Caco-2 (cell line): ENCODE data around the gene DPH2. TPM values are rescaled to one million over a fixed set of nuclear protein-coding genes. Genes with fewer than 3 reads are reported as not detected.

ENCODE experiments used
- BruUV-seq: library from RNA; stranded (reverse); fragments of 400-500 nt; replicated peaks from 2 replicates; lab custom pipeline; 2021; lab: Mats Ljungman, UMichigan
- CTCF ChIA-PET: fragments of 300-600 bp; sonication (Branson Sonifier 250); formaldehyde crosslinking; loops from one replicate; lab custom pipeline; 2022; ENCODE audit warnings: antibody characterized with exemption; lab: Charles Lee
- POLR2A ChIA-PET: fragments of 300-600 bp; sonication (Branson Sonifier 250); formaldehyde crosslinking; loops from one replicate; lab custom pipeline; 2022; ENCODE audit warnings: antibody characterized with exemption; lab: Charles Lee
- DNase-seq, 2 experiments: peaks; one replicate each; pipeline versions ENCODE4 v3.0.0 to v3.0.0-alpha.2; 2020 to 2022
- H3K27me3 ChIP-seq: replicated peaks from 2 replicates; pipeline ENCODE4 v1.6.0; 2011; ENCODE audit warnings: low read length; ENCODE audit not compliant: control insufficient read depth, insufficient read depth
- H3K36me3 ChIP-seq: 2 replicates; pipeline ENCODE4 v1.5.1; 2011; ENCODE audit warnings: low read length; ENCODE audit not compliant: control insufficient read depth, insufficient read depth
- H3K4me1 ChIP-seq: fragments of 250-450 bp; sonication (Bioruptor Pico); 2 replicates; pipeline ENCODE4 v1.5.1; 2020; ENCODE audit warnings: mild to moderate bottlenecking
- H3K4me3 ChIP-seq: 2 replicates; pipeline ENCODE4 v1.5.1; 2011; ENCODE audit warnings: low read depth, mild to moderate bottlenecking, control low read depth, low read length
- H3K9me3 ChIP-seq: fragments of 250-450 bp; sonication (Bioruptor Pico); 2 replicates; pipeline ENCODE4 v1.5.1; 2020; ENCODE audit warnings: mild to moderate bottlenecking, moderate library complexity
- H3K27ac Mint-ChIP-seq: one replicate; pipeline ENCODE4 v1.8.0; 2022; ENCODE audit warnings: mixed read lengths; ENCODE audit not compliant: unreplicated experiment
- H3K27me3 Mint-ChIP-seq: one replicate; pipeline ENCODE4 v1.8.0; 2022; ENCODE audit warnings: mixed read lengths; ENCODE audit not compliant: insufficient read depth, unreplicated experiment
- H3K36me3 Mint-ChIP-seq: one replicate; pipeline ENCODE4 v1.8.0; 2022; ENCODE audit warnings: mild to moderate bottlenecking, mixed read lengths; ENCODE audit not compliant: insufficient read depth, unreplicated experiment
- H3K4me1 Mint-ChIP-seq: one replicate; pipeline ENCODE4 v1.8.0; 2022; ENCODE audit warnings: low read depth, mixed read lengths; ENCODE audit not compliant: unreplicated experiment
- H3K4me3 Mint-ChIP-seq: one replicate; pipeline ENCODE4 v1.8.0; 2022; ENCODE audit warnings: mild to moderate bottlenecking, moderate library complexity, mixed read lengths; ENCODE audit not compliant: unreplicated experiment
- H3K9me3 Mint-ChIP-seq: one replicate; pipeline ENCODE4 v1.8.0; 2022; ENCODE audit warnings: mixed read lengths; ENCODE audit not compliant: unreplicated experiment
- CTCF ChIP-seq, 2 experiments: fragments of 200-600 bp in 1 of 2; IDR thresholded peaks; 1 replicate in 1 of 2; 2 replicates in 1 of 2; pipeline versions ENCODE4 v1.5.1 to v1.8.0; 2011 to 2022; ENCODE audit warnings: antibody characterized with exemption in 1 of 2, control low read depth in 1 of 2, inconsistent platforms in 1 of 2, low read depth in 1 of 2, low read length in 1 of 2, mild to moderate bottlenecking in 1 of 2, moderate library complexity in 1 of 2; ENCODE audit not compliant: insufficient read depth in 1 of 2, severe bottlenecking in 1 of 2, unreplicated experiment in 1 of 2
- intact Hi-C: fragments of 100-400 bp; cut with micrococcal nuclease; formaldehyde crosslinking; loops from one replicate; pipeline ENCODE4 v1.10.0; 2022; ENCODE audit not compliant: unreplicated experiment
- total RNA-seq: library from RNA; stranded (reverse); gene quantifications from 2 replicates; pipeline ENCODE4 v1.2.3, GENCODE V29; 2022

DPH2 gene
- total RNA-seq, 1 experiment from 2014 or later: 29.0 TPM

GRCh38 chr1:43938892-43939587 lies 30.8 kb upstream of the DPH2 start:
- Mint-ChIP-seq H3K4me3 (no peak overlapping the region), H3K4me1 (no peaks in the 10 kb centered on the region), H3K9me3 (no peaks in the 10 kb centered on the region), H3K36me3 (no peaks in the 10 kb centered on the region), H3K27me3 (no peaks in the 10 kb centered on the region), H3K27ac (no peak overlapping the region)
- no TSS peak for BruUV-seq
- no peaks in the 10 kb centered on the region for H3K9me3 ChIP-seq
- intact Hi-C loops: no loop called here
- no peak for TF ChIP-seq CTCF (IDR thresholded peaks at IDR 0.05; ENCODE audit: insufficient read depth in 1 of 2, low read depth in 1 of 2, low read length in 1 of 2, severe bottlenecking in 1 of 2, unreplicated experiment in 1 of 2)
- ChIA-PET POLR2A (no interaction called here), CTCF (interaction anchor here (1.4 kb wide), 1 partner anchor 176 kb away, joined by 5 read pairs; no protein-coding TSS in a partner anchor)
- H3K36me3 ChIP-seq: no peaks in the 10 kb centered on the region
- peaks cover 9% of the 10 kb centered on the region for H3K4me1 ChIP-seq
- no peak for DNase-seq
- H3K4me3 ChIP-seq: no peak overlapping the region
- no peaks in the 10 kb centered on the region for H3K27me3 ChIP-seq

- Mint-ChIP-seq H3K36me3 (peaks cover 6% of the 10 kb centered on the region), H3K4me1 (no peaks in the 10 kb centered on the region), H3K27ac (no peak overlapping the region), H3K4me3 (no peak overlapping the region), H3K9me3 (no peaks in the 10 kb centered on the region), H3K27me3 (no peaks in the 10 kb centered on the region)
- DNase-seq: no peak
- no peak for TF ChIP-seq CTCF (IDR thresholded peaks at IDR 0.05; ENCODE audit: insufficient read depth in 1 of 2, low read depth in 1 of 2, low read length in 1 of 2, severe bottlenecking in 1 of 2, unreplicated experiment in 1 of 2)
- Histone ChIP-seq H3K27me3 (no peaks in the 10 kb centered on the region), H3K9me3 (no peaks in the 10 kb centered on the region), H3K4me3 (no peak overlapping the region), H3K4me1 (no peaks in the 10 kb centered on the region), H3K36me3 (no peaks in the 10 kb centered on the region)
- ChIA-PET POLR2A (no interaction called here), CTCF (no interaction called here)
- no TSS peak for BruUV-seq
- intact Hi-C loops: no loop called here
Measured at GRCh38 chr1:43942411-43942810, 27.4 kb upstream of the DPH2 start.

- DNase-seq: no peak
- intact Hi-C loops: no loop called here
- no peaks in the 10 kb centered on the region for H3K36me3 ChIP-seq
- no peaks in the 10 kb centered on the region for H3K4me1 ChIP-seq
- no peak for TF ChIP-seq CTCF (IDR thresholded peaks at IDR 0.05; ENCODE audit: insufficient read depth in 1 of 2, low read depth in 1 of 2, low read length in 1 of 2, severe bottlenecking in 1 of 2, unreplicated experiment in 1 of 2)
- H3K9me3 ChIP-seq: no peaks in the 10 kb centered on the region
- H3K27me3 ChIP-seq: no peaks in the 10 kb centered on the region
- Mint-ChIP-seq H3K27ac (no peak overlapping the region), H3K36me3 (peaks cover 6% of the 10 kb centered on the region), H3K4me3 (no peak overlapping the region), H3K9me3 (no peaks in the 10 kb centered on the region), H3K4me1 (no peaks in the 10 kb centered on the region), H3K27me3 (no peaks in the 10 kb centered on the region)
- BruUV-seq: no TSS peak
- ChIA-PET POLR2A (no interaction called here), CTCF (interaction anchor here (1.1 kb wide), 1 partner anchor 181 kb away, joined by 5 read pairs; no protein-coding TSS in a partner anchor)
- H3K4me3 ChIP-seq: no peak overlapping the region
Measured at GRCh38 chr1:43944860-43945259, 24.9 kb upstream of the DPH2 start.
